NCI-H524 (cell line): Measurements from ENCODE around the gene RAB11B.
A peak's percentile ranks its signal among the peaks of the same experiment; 100 is the strongest.
"Not testable (repeated sequence)": the region's sequence is repeated elsewhere in the genome, so short reads cannot be mapped to it uniquely, and the experiment has no call there.

Experiments used
- DNase-seq, 2 experiments: peaks; one replicate each; lab custom pipeline; 2025; lab: John Stamatoyannopoulos, UW

The RAB11B gene

GRCh38 chr19:8370176-8371010, 19.8 kb upstream of the RAB11B start:
- DNase-seq: no peak

- DNase-seq: no peak
Observed at GRCh38 chr19:8371011-8371804, 19.0 kb upstream of the RAB11B start.

GRCh38 chr19:8373867-8374813, 16.0 kb upstream of the RAB11B start:
- no peak for DNase-seq

GRCh38 chr19:8375766-8376165, 14.4 kb upstream of the RAB11B start:
- DNase-seq: not testable (repeated sequence)

- not testable (repeated sequence) for DNase-seq
Observed at GRCh38 chr19:8376373-8376974, 13.7 kb upstream of the RAB11B start.

- DNase-seq: no peak
Observed at GRCh38 chr19:8377598-8377997, 12.6 kb upstream of the RAB11B start.

- DNase-seq: not testable (repeated sequence)
Observed at GRCh38 chr19:8379156-8379891, 10.8 kb upstream of the RAB11B start.

GRCh38 chr19:8384569-8384968, 5.6 kb upstream of the RAB11B start:
- not testable (repeated sequence) for DNase-seq

GRCh38 chr19:8385103-8385502, 5.1 kb upstream of the RAB11B start:
- not testable (repeated sequence) for DNase-seq

GRCh38 chr19:8385566-8385965, 4.6 kb upstream of the RAB11B start:
- not testable (repeated sequence) for DNase-seq

- not testable (repeated sequence) for DNase-seq
Observed at GRCh38 chr19:8386419-8386818, 3.7 kb upstream of the RAB11B start.

GRCh38 chr19:8386990-8387389, 3.2 kb upstream of the RAB11B start:
- no peak for DNase-seq

GRCh38 chr19:8387688-8388611, 2.2 kb upstream of the RAB11B start:
- no peak for DNase-seq

- DNase-seq: no peak
Observed at GRCh38 chr19:8388612-8388958, 1.6 kb upstream of the RAB11B start.

- DNase-seq: peak; percentile 68 to 85
Observed at GRCh38 chr19:8390617-8390981, 439 bp downstream of the RAB11B start.

GRCh38 chr19:8391198-8392016, 1.2 kb downstream of the RAB11B start:
- no peak for DNase-seq

GRCh38 chr19:8392017-8392591, 1.9 kb downstream of the RAB11B start:
- DNase-seq: no peak

GRCh38 chr19:8393192-8393870, 3.2 kb downstream of the RAB11B start:
- DNase-seq: no peak
